ENCODE results near the gene TACC2.
A peak's percentile ranks its signal among the peaks of the same experiment; 100 is the strongest.
"Not testable (repeated sequence)": the region's sequence is repeated elsewhere in the genome, so short reads cannot be mapped to it uniquely, and the experiment has no call there.

The TACC2 gene

GRCh38 chr10:121984463-121984862 is 4.5 kb upstream of the TACC2 start:
- DNase-seq (ENCODE audit: low read depth): no peak

GRCh38 chr10:121990015-121990677 is 1.2 kb downstream of the TACC2 start:
- DNase-seq (ENCODE audit: low read depth): no peak

- not testable (repeated sequence) for DNase-seq (ENCODE audit: low read depth)
Measured at GRCh38 chr10:121991727-121992126, 2.8 kb downstream of the TACC2 start.

- no peak for DNase-seq (ENCODE audit: low read depth)
Measured at GRCh38 chr10:121994429-121994941, 5.5 kb downstream of the TACC2 start.

GRCh38 chr10:121998462-121998861 is 9.5 kb downstream of the TACC2 start:
- DNase-seq (ENCODE audit: low read depth): no peak

GRCh38 chr10:121999301-121999700 is 10.3 kb downstream of the TACC2 start:
- DNase-seq (ENCODE audit: low read depth): no peak

GRCh38 chr10:122001698-122002097 is 12.7 kb downstream of the TACC2 start:
- no peak for DNase-seq (ENCODE audit: low read depth)

GRCh38 chr10:122007415-122007814 is 18.5 kb downstream of the TACC2 start:
- no peak for DNase-seq (ENCODE audit: low read depth)

- peak; percentile 36 for DNase-seq (ENCODE audit: low read depth)
Measured at GRCh38 chr10:122010405-122011050, 21.6 kb downstream of the TACC2 start.

- DNase-seq (ENCODE audit: low read depth): no peak
Measured at GRCh38 chr10:122012731-122013130, 23.8 kb downstream of the TACC2 start.

- DNase-seq (ENCODE audit: low read depth): no peak
Measured at GRCh38 chr10:122013311-122013780, 24.4 kb downstream of the TACC2 start.

GRCh38 chr10:122014652-122015248 is 25.8 kb downstream of the TACC2 start:
- no peak for DNase-seq (ENCODE audit: low read depth)

GRCh38 chr10:122017926-122018325 is 29.0 kb downstream of the TACC2 start:
- not testable (repeated sequence) for DNase-seq (ENCODE audit: low read depth)

- no peak for DNase-seq (ENCODE audit: low read depth)
Measured at GRCh38 chr10:122018491-122018890, 29.5 kb downstream of the TACC2 start.

- DNase-seq (ENCODE audit: low read depth): no peak
Measured at GRCh38 chr10:122018951-122019413, 30.0 kb downstream of the TACC2 start.

GRCh38 chr10:122019414-122019975 is 30.5 kb downstream of the TACC2 start:
- DNase-seq (ENCODE audit: low read depth): no peak

- DNase-seq (ENCODE audit: low read depth): no peak
Measured at GRCh38 chr10:122020226-122020625, 31.3 kb downstream of the TACC2 start.

GRCh38 chr10:122021379-122021778 is 32.4 kb downstream of the TACC2 start:
- DNase-seq (ENCODE audit: low read depth): no peak

GRCh38 chr10:122021828-122022227 is 32.9 kb downstream of the TACC2 start:
- no peak for DNase-seq (ENCODE audit: low read depth)

- DNase-seq (ENCODE audit: low read depth): no peak
Measured at GRCh38 chr10:122022276-122022675, 33.3 kb downstream of the TACC2 start.

GRCh38 chr10:122023257-122023656 is 34.3 kb downstream of the TACC2 start:
- not testable (repeated sequence) for DNase-seq (ENCODE audit: low read depth)

GRCh38 chr10:122029499-122030199 is 40.7 kb downstream of the TACC2 start:
- no peak for DNase-seq (ENCODE audit: low read depth)
